Measurements from ENCODE around the gene TMEM169. TPM values are rescaled to one million over a fixed set of nuclear protein-coding genes. Genes with fewer than 3 reads are reported as not detected.

Gene TMEM169
- total RNA-seq, 6 experiments from 2014 or later: 0.29 to 2.7 (median 1.0) TPM

- Histone ChIP-seq H3K4me1 (no peaks in the 10 kb centered on the region), H3K27me3 (no peaks in the 10 kb centered on the region), H3K4me3 (no peak overlapping the region), H3K9me3 (no peaks in the 10 kb centered on the region), H3K27ac (no peak overlapping the region), H3K36me3 (peaks cover 0 to 86% (median 47%) of the 10 kb centered on the region in 4 donors)
- no peak for DNase-seq
- TF ChIP-seq CTCF (IDR thresholded peaks at IDR 0.05) (no peak), POLR2A (IDR thresholded peaks at IDR 0.05) (no peak)
- ATAC-seq: no peak
- intact Hi-C loops (cut with DNase I): no loop called here
- WGBS (ENCODE audit: insufficient coverage, low coverage, low lambda C conversion rate, missing lambda C conversion rate): 100% methylated on average over 1 of the region's 1 CpG
Measured at GRCh38 chr2:216142540-216142939, 60.8 kb downstream of the TMEM169 start.

- intact Hi-C loops (cut with DNase I): no loop called here
- TF ChIP-seq CTCF (IDR thresholded peaks at IDR 0.05) (no peak), POLR2A (IDR thresholded peaks at IDR 0.05) (no peak)
- H3K4me3 ChIP-seq: no peak overlapping the region
- H3K4me1 ChIP-seq: peaks cover 0 to 17% (median 2%) of the 10 kb centered on the region in 4 donors
- DNase-seq (no peak), ATAC-seq (no peak)
- H3K36me3 ChIP-seq: peaks cover 0 to 86% (median 36%) of the 10 kb centered on the region in 4 donors
- no peak overlapping the region for H3K27ac ChIP-seq
- H3K9me3 ChIP-seq: no peaks in the 10 kb centered on the region
- H3K27me3 ChIP-seq: no peaks in the 10 kb centered on the region
- WGBS (ENCODE audit: insufficient coverage, low coverage, low lambda C conversion rate, missing lambda C conversion rate): 78% methylated on average over 1 of the region's 1 CpG
Measured at GRCh38 chr2:216144372-216144771, 62.7 kb downstream of the TMEM169 start.

GRCh38 chr2:216144857-216145256, 63.1 kb downstream of the TMEM169 start:
- intact Hi-C loops (cut with DNase I): no loop called here
- Histone ChIP-seq H3K27ac (no peak overlapping the region), H3K4me3 (no peak overlapping the region), H3K36me3 (peaks cover 0 to 86% (median 37%) of the 10 kb centered on the region in 4 donors), H3K27me3 (no peaks in the 10 kb centered on the region), H3K4me1 (peaks cover 0 to 19% (median 2%) of the 10 kb centered on the region in 4 donors), H3K9me3 (no peaks in the 10 kb centered on the region)
- WGBS (ENCODE audit: insufficient coverage, low coverage, low lambda C conversion rate, missing lambda C conversion rate): 100% methylated on average over 4 of the region's 4 CpGs
- DNase-seq (no peak), ATAC-seq (no peak)
- no peak for TF ChIP-seq CTCF (IDR thresholded peaks at IDR 0.05)
- TF ChIP-seq POLR2A (IDR thresholded peaks at IDR 0.05): no peak

- ATAC-seq: no peak
- H3K4me1 ChIP-seq: peaks cover 0 to 19% (median 2%) of the 10 kb centered on the region in 4 donors
- H3K36me3 ChIP-seq: peaks cover 0 to 85% (median 39%) of the 10 kb centered on the region in 4 donors
- WGBS (ENCODE audit: insufficient coverage, low coverage, low lambda C conversion rate, missing lambda C conversion rate): 60% methylated on average over 2 of the region's 4 CpGs
- H3K9me3 ChIP-seq: no peaks in the 10 kb centered on the region
- intact Hi-C loops (cut with DNase I): no loop called here
- no peaks in the 10 kb centered on the region for H3K27me3 ChIP-seq
- no peak overlapping the region for H3K4me3 ChIP-seq
- H3K27ac ChIP-seq: no peak overlapping the region
- DNase-seq: no peak
- no peak for TF ChIP-seq POLR2A (IDR thresholded peaks at IDR 0.05)
- no peak for TF ChIP-seq CTCF (IDR thresholded peaks at IDR 0.05)
Measured at GRCh38 chr2:216146573-216146972, 64.9 kb downstream of the TMEM169 start.

All from right lobe of liver (tissue), 6 donors.